Mucosa of rectum (tissue), 2 donors: ENCODE data around the gene ADAP1.

ENCODE experiments used
- H3K27ac ChIP-seq, 2 donors: one replicate each; pipeline ENCODE4 v1.7.0; 2013; ENCODE audit warnings: inconsistent platforms in 2 of 2, low read depth in 2 of 2, low read length in 2 of 2
- H3K27me3 ChIP-seq, 2 donors: one replicate each; pipeline ENCODE4 v1.7.0; 2013; ENCODE audit warnings: low read length in 2 of 2; ENCODE audit not compliant: control insufficient read depth in 2 of 2, insufficient read depth in 2 of 2
- H3K36me3 ChIP-seq, 2 donors: one replicate each; pipeline ENCODE4 v1.7.0; 2013; ENCODE audit warnings: low read length in 2 of 2; ENCODE audit not compliant: control insufficient read depth in 2 of 2, insufficient read depth in 2 of 2
- H3K4me1 ChIP-seq, 2 donors: one replicate each; pipeline ENCODE4 v1.7.0; 2013; ENCODE audit warnings: low read length in 2 of 2, mild to moderate bottlenecking in 1 of 2; ENCODE audit not compliant: control insufficient read depth in 2 of 2, insufficient read depth in 2 of 2
- H3K4me3 ChIP-seq, 2 donors: one replicate each; pipeline ENCODE4 v1.7.0; 2013; ENCODE audit warnings: low read length in 2 of 2
- H3K9ac ChIP-seq, 2 donors: one replicate each; pipeline ENCODE4 v1.7.0; 2013; ENCODE audit warnings: low read length in 2 of 2, low read depth in 1 of 2, mild to moderate bottlenecking in 1 of 2
- H3K9me3 ChIP-seq, 2 donors: one replicate each; pipeline ENCODE4 v1.7.0; 2013; ENCODE audit warnings: low read length in 2 of 2; ENCODE audit not compliant: control insufficient read depth in 2 of 2
- donor health status: healthy.
- donor health status: Normal muscosa, but diverticular disease.

Gene ADAP1

DNA sequence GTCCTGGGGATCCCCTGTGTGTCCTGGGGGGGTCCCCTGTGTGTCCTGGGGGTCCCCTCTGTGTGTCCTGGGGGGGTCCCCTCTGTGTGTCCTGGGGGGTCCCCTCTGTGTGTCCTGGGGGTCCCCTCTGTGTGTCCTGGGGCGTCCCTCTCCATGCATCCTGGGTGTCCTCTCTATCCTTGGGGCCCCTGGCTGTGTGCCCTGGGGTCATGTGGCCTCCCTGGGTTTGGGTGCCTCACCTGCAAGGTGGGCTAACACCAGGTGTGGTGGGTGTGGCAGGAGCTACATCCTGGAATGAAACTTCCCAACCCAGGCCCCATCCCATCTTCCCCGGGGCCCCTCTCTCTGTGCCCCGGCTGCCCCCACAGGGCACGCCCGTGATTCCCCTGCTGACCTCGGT, 33.4 kb upstream of the ADAP1 start:
- H3K27me3 ChIP-seq: peaks cover 0 to 3% of the 10 kb centered on the region in 2 donors
- no peak overlapping the region for H3K27ac ChIP-seq
- peaks cover 4 to 5% of the 10 kb centered on the region in 2 donors for H3K4me1 ChIP-seq
- H3K9ac ChIP-seq: no peak overlapping the region
- H3K9me3 ChIP-seq: no peaks in the 10 kb centered on the region
- no peak overlapping the region for H3K4me3 ChIP-seq
- H3K36me3 ChIP-seq: no peaks in the 10 kb centered on the region

DNA sequence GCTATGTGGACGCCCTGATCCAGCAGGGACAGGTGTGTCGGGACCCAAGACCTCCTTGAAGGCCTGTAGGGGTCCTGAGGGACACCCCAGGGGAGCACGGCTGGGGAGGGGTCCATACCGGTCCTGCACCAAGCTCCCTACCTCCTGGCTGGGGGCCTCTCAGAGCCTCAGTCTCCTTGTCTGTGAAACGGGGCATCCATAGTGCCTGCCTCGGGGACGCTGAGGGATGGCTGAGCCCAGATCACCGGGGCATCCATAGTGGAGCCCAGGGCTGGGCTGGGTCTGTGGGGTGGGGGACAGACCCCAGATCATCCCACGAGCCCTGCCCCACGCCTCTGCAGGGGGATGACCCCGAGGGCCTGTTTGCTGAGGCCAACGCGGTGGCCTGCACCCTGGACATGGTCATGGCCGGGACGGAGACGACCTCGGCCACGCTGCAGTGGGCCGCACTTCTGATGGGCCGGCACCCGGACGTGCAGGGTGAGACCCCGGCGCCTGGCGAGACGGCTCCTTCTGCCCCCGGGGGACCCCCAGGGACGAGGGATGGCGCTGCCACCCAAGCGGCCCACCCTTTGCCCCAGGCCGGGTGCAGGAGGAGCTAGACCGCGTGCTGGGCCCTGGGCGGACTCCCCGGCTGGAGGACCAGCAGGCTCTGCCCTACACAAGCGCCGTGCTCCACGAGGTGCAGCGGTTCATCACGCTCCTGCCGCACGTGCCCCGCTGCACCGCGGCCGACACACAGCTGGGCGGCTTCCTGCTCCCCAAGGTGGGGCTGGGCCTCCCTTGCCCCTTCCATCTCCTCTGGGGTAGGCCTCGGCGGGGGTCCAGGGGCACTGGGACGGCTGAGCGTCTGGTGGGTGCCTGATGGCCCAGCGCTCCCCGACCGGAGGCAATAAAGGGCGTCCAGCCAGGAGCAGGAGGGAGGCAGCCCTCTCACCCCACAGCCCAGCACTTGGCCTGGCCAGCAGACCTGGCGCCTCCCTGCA, 32.6 kb upstream of the ADAP1 start:
- Histone ChIP-seq H3K27ac (no peak overlapping the region), H3K9ac (no peak overlapping the region), H3K27me3 (peaks cover 0 to 3% of the 10 kb centered on the region in 2 donors)

DNA sequence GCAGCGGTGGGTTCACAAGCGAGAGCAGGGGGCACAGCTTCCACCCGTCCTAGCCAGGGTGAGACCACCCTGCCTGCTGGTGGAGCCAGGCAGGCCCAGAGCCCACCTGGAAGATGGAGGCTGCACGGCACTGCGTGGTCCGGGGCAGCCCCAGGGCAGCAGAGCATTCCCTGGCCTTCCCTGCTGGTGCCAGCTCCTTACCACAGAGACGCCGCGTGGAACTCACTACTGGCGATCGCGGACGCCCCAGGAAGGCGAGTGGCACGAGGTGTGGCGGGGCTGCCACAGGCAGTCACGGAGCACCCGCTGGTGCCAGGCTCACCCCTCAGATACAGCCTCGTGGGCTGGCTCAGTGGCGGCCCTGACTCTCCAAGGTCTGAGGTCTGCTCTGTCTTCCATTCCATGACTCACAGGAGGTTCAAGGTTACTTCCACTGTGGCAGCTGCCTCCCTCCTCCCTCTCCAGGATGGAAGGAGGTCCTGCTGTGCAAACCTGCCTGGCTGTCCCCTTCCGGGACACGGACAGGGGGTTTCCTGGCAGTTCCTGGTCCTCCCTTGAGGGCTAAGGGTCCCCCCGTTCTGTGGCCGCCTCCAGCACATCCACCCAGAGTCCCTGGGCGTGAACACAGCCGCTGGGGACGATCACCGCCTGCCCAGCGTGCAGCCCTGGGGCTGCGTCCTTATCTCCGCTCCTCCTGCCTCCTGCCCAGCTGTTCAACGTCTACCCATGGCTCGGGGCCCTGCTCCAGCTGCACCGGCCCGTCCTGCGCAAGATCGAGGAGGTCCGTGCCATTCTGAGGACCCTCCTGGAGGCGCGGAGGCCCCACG, 31.6 kb upstream of the ADAP1 start:
- no peak overlapping the region for H3K27ac ChIP-seq
- no peaks in the 10 kb centered on the region for H3K9me3 ChIP-seq
- no peaks in the 10 kb centered on the region for H3K27me3 ChIP-seq
- H3K4me3 ChIP-seq: no peak overlapping the region
- H3K4me1 ChIP-seq: peaks cover 7 to 14% of the 10 kb centered on the region in 2 donors
- H3K9ac ChIP-seq: no peak overlapping the region
- no peaks in the 10 kb centered on the region for H3K36me3 ChIP-seq

More for the DNA sequence above, 32.6 kb upstream of the ADAP1 start:
- Histone ChIP-seq H3K36me3 (no peaks in the 10 kb centered on the region), H3K4me1 (peaks cover 7 to 11% of the 10 kb centered on the region in 2 donors), H3K9me3 (no peaks in the 10 kb centered on the region), H3K4me3 (no peak overlapping the region)

DNA sequence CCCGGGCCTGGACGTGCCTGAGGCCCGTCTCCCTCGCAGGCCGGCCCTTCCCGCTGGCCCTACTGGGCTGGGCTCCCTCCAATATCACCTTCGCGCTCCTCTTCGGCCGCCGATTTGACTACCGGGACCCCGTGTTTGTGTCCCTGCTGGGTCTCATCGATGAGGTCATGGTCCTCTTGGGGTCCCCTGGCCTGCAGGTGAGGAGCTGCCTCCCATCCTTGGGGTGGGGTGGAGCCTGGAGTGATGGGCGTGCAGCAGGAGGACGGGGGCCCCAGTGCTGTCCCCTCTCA, 30.6 kb upstream of the ADAP1 start:
- H3K9me3 ChIP-seq: no peaks in the 10 kb centered on the region
- H3K4me3 ChIP-seq: no peak overlapping the region
- no peak overlapping the region for H3K27ac ChIP-seq
- H3K27me3 ChIP-seq: no peaks in the 10 kb centered on the region
- peaks cover 7 to 14% of the 10 kb centered on the region in 2 donors for H3K4me1 ChIP-seq
- no peak overlapping the region for H3K9ac ChIP-seq
- no peaks in the 10 kb centered on the region for H3K36me3 ChIP-seq

DNA sequence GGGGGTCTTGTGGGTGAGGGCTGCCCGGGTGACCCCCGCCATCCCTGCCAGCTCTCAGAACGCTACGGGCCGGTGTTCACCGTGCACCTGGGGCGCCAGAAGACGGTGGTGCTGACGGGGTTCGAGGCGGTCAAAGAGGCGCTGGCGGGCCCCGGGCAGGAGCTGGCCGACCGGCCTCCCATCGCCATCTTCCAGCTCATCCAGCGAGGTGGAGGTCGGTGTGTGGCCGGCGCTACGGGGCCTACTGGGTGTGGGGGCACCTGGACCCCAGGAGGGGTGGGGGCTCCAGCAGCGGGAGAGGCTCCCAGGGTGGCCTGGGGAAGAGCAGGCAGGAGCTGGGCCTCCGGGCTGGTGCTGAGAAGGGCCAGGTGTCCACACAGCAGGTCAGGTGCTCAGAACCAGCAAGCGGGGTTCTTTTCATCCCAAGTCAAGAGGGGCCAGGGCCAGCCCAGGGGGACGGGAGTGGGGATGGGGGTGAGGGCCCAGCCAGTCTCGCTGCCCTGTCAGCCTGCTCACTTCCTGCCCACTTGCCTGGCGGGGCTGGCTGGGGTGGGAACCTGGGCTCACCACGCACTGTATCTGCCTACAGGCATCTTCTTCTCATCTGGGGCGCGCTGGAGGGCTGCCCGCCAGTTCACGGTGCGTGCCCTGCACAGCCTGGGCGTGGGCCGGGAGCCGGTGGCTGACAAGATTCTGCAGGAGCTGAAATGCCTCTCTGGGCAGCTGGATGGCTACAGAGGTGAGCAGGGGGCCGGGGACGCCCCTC, 30.1 kb upstream of the ADAP1 start:
- Histone ChIP-seq H3K4me3 (no peak overlapping the region), H3K27me3 (no peaks in the 10 kb centered on the region), H3K9me3 (no peaks in the 10 kb centered on the region), H3K36me3 (no peaks in the 10 kb centered on the region), H3K27ac (no peak overlapping the region), H3K9ac (no peak overlapping the region), H3K4me1 (peaks cover 7 to 14% of the 10 kb centered on the region in 2 donors)

DNA sequence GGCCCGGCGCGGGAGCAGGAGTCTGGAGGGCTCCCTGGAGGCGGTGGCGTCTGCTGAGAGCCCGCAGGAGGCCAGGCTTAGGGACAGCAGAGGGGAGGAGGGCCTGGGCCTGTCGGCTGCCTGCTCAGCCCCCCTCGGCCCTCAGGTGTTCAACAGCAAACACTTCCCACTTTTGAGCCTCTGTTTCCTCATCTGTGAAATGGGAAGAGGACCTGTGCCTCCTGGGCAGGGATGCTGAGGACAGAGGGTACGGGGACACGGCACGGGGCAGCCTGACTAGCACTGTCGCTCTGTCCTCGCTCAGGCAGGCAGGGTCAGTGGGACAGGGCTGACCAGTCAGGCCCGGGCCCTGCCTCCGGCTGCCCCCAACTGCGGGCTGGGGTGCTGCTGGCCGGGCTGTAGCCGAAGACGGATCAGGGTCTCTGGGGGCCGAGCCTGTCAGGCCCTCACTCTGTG, 29.2 kb upstream of the ADAP1 start:
- H3K4me1 ChIP-seq: peaks cover 8 to 16% of the 10 kb centered on the region in 2 donors
- no peak overlapping the region for H3K4me3 ChIP-seq
- H3K27ac ChIP-seq: no peak overlapping the region
- no peaks in the 10 kb centered on the region for H3K27me3 ChIP-seq
- no peak overlapping the region for H3K9ac ChIP-seq
- no peaks in the 10 kb centered on the region for H3K9me3 ChIP-seq
- no peaks in the 10 kb centered on the region for H3K36me3 ChIP-seq

DNA sequence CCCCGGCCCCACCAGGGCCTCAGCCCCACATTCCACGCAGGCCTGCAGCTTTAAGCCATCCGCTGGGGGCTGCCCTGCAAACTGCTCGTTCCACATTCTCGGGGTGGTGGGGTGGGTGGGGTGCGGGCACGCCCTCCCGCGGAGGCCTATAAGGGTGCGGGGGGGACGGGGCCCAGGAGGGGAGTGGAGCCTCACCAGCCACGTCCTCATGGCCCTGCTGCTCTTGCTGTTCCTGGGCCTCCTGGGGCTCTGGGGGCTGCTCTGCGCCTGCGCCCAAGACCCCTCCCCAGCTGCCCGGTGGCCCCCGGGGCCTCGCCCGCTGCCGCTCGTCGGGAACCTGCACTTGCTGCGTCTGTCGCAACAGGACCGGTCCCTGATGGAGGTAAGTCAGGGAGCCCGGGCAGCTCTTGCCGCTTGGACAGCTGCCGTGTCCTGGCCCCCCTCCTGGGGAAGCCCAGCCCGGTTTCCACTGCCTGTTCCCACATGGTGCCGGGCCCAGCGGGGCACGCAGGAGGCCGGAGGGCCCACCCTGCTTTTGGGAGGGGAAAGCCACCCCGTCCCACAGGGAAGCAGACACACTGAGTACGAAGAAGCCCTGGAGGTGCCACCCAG, 28.6 kb upstream of the ADAP1 start, which contains the start of gene CYP2W1:
Gene CYP2W1 (plus strand): TSS at position 178 of the 612 bp plus-strand sequence. CDS start 31 bp downstream, at position 209.
- H3K4me1 ChIP-seq: peaks cover 14 to 17% of the 10 kb centered on the region in 2 donors
- no peaks in the 10 kb centered on the region for H3K36me3 ChIP-seq
- no peaks in the 10 kb centered on the region for H3K27me3 ChIP-seq
- peak within 1 kb of the TSS in 1 of 2 donors; percentile 47 for H3K27ac ChIP-seq
- no peaks in the 10 kb centered on the region for H3K9me3 ChIP-seq
- no peak within 1 kb of the TSS for H3K4me3 ChIP-seq
- H3K9ac ChIP-seq: peak within 1 kb of the TSS in 1 of 2 donors; percentile 25

DNA sequence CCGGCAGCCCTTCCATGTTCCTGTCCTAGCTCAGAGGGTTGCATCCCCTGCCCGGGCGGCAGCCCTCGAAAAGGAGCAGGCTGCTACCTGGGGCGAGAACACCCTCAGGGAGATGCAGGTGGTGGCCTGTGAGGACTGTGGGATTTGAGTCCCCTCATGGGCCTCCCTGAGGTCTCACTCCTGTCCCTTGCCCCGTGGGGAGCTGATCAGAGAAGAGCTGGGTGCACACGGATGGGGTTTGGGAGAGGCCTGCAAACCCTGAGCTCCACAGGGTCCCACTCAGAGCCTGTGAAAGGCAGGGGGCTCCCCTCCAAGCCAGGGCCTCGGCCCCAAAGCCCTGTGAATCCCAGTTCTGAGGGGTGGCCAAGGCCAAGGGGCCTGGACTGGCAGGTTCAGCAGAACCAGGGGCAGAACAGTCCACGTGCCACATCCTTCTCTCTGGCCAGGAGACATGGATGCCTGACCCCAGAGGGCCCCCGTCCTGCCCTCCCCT, 28.1 kb upstream of the ADAP1 start:
- no peaks in the 10 kb centered on the region for H3K27me3 ChIP-seq
- H3K4me3 ChIP-seq: no peak overlapping the region
- H3K9ac ChIP-seq: no peak overlapping the region
- peak overlapping the region in 1 of 2 donors; percentile 47 for H3K27ac ChIP-seq
- H3K4me1 ChIP-seq: peaks cover 19% of the 10 kb centered on the region in 2 donors
- no peaks in the 10 kb centered on the region for H3K36me3 ChIP-seq
- no peaks in the 10 kb centered on the region for H3K9me3 ChIP-seq

DNA sequence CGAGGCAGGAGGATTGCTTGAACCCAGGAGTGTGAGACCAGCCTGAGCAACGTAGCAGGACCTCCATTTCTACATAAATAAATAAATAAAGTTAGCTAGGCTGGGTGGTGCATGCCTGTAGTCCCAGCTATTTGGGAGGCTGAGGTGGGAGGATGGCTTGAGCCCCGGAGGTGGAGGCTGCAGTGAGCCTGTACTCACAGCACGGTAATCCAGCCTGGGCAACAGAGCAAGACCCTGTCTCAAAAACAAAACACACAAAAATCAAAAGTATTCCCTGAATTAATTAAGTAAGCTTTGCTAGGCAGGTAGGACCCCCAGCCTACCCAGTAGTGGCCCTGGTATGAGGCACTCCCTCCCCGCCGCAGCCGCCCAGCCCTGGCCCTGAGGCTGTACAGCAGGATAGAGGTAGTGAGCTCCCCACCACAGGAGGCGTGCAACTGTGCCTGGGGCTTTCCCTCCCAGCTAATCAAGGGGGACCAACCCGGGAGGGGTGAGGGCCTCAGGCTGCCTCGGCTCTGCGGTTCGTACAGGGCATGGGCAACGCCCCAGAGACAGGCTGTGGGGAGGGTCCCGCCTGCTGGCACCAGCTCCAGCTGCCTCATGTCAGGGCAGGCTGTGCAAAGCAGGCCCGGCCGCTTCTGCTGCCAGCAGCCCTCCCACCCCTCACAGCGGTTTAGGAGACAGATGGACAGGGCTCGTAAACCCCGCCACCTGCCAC, 27.5 kb upstream of the ADAP1 start:
- Histone ChIP-seq H3K4me1 (peaks cover 25% of the 10 kb centered on the region in 2 donors), H3K36me3 (no peaks in the 10 kb centered on the region), H3K4me3 (no peak overlapping the region), H3K9me3 (no peaks in the 10 kb centered on the region), H3K9ac (peak overlapping the region in 1 of 2 donors; percentile 25), H3K27ac (peak overlapping the region in 1 of 2 donors; percentile 47), H3K27me3 (no peaks in the 10 kb centered on the region)
